DOHH2 (cell line): Measurements from ENCODE around the gene CDH4.

Experiments used
- H3F3A ChIP-seq: fragments of 200-600 bp; sonication (generic), shearing (Covaris generic); 2 replicates; pipeline ENCODE4 v1.6.0; 2016; ENCODE audit warnings: antibody characterized with exemption, mild to moderate bottlenecking; ENCODE audit not compliant: control insufficient read depth, insufficient read depth
- H3K27ac ChIP-seq: fragments of 200-600 bp; sonication (generic); 2 replicates; pipeline ENCODE4 v1.5.1; 2014; ENCODE audit warnings: low read depth, mild to moderate bottlenecking, low read length, moderate library complexity
- H3K27me3 ChIP-seq: fragments of 200-600 bp; sonication (generic); 2 replicates; pipeline ENCODE4 v1.6.1; 2014; ENCODE audit warnings: mild to moderate bottlenecking, low read length, mixed read lengths; ENCODE audit not compliant: control insufficient read depth
- H3K36me3 ChIP-seq: fragments of 200-600 bp; sonication (generic); 2 replicates; pipeline ENCODE4 v1.6.1; 2014; ENCODE audit warnings: mild to moderate bottlenecking, low read length, moderate library complexity, mixed read lengths; ENCODE audit not compliant: control insufficient read depth
- H3K4me1 ChIP-seq: fragments of 200-600 bp; sonication (generic); 2 replicates; pipeline ENCODE4 v1.6.1; 2014; ENCODE audit warnings: mild to moderate bottlenecking, low read length, mixed read lengths; ENCODE audit not compliant: control insufficient read depth
- H3K4me2 ChIP-seq: fragments of 200-600 bp; sonication (generic); 2 replicates; pipeline ENCODE4 v1.6.0; 2014; ENCODE audit warnings: mild to moderate bottlenecking, low read length, moderate library complexity
- H3K4me3 ChIP-seq: fragments of 200-600 bp; sonication (generic); 2 replicates; pipeline ENCODE4 v1.5.1; 2014; ENCODE audit warnings: mild to moderate bottlenecking, low read length, mixed read lengths
- H3K79me2 ChIP-seq: fragments of 200-600 bp; sonication (generic); 2 replicates; pipeline ENCODE4 v1.6.1; 2014; ENCODE audit warnings: mild to moderate bottlenecking, low read length, mixed read lengths; ENCODE audit not compliant: control insufficient read depth
- H3K9me2 ChIP-seq: fragments of 200-600 bp; sonication (generic); replicated peaks from 2 replicates; pipeline ENCODE4 v1.6.1; 2014; ENCODE audit warnings: mild to moderate bottlenecking, low read length, mixed read lengths; ENCODE audit not compliant: control insufficient read depth
- H3K9me3 ChIP-seq: fragments of 200-600 bp; sonication (generic); 2 replicates; pipeline ENCODE4 v1.6.1; 2014; ENCODE audit warnings: antibody characterized with exemption, low read length, mixed read lengths; ENCODE audit not compliant: control insufficient read depth, insufficient read depth
- H4K20me1 ChIP-seq: fragments of 200-600 bp; sonication (generic); 2 replicates; pipeline ENCODE4 v1.6.0; 2014; ENCODE audit warnings: low read depth, mild to moderate bottlenecking, antibody characterized with exemption, low read length, moderate library complexity; ENCODE audit not compliant: control insufficient read depth, insufficient read depth
- EZH2phosphoT487 ChIP-seq: fragments of 200-600 bp; sonication (generic); IDR thresholded peaks from 2 replicates; pipeline ENCODE4 v1.6.1; 2017; ENCODE audit warnings: borderline replicate concordance, mild to moderate bottlenecking, antibody characterized with exemption, low read length, moderate library complexity, mixed read lengths
- TF ChIP-seq, protein P1 (sequence below): fragments of 200-600 bp; sonication (generic); IDR thresholded peaks from one replicate; pipeline ENCODE4 v1.5.1; 2014; ENCODE audit warnings: antibody characterized with exemption, mild to moderate bottlenecking, low read depth, low read length; ENCODE audit not compliant: poor library complexity, severe bottlenecking

The CDH4 gene

DNA sequence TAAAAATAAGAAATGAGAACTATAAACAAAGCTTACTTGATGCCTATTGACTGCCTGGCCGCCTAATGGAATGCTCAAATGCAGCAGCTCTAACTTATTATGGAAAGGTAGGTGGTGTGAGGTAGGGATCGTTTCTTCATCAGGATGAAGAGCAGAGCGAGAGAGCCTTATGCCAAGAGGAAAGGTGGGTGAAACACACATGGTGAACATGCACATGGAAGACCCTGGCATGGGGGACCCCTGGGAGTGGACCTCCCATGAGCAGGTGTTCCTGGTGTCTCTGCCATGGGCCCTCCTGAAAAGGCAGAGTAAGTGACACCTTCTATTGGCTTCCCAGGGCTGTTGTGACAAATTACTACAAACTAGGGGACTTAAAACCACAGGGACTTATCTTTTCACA is 130.1 kb downstream of the CDH4 start:
- Histone ChIP-seq H3K27me3 (no peaks in the 10 kb centered on the region), H3K9me3 (no peaks in the 10 kb centered on the region), H3K4me3 (no peak overlapping the region), H3K4me1 (no peaks in the 10 kb centered on the region), H4K20me1 (no peaks in the 10 kb centered on the region), H3K4me2 (no peak overlapping the region), H3K27ac (no peak overlapping the region), H3K36me3 (no peaks in the 10 kb centered on the region), H3K79me2 (no peaks in the 10 kb centered on the region), H3K9me2 (no peaks in the 10 kb centered on the region), H3F3A (no peaks in the 10 kb centered on the region)
- TF ChIP-seq, protein P1, sequence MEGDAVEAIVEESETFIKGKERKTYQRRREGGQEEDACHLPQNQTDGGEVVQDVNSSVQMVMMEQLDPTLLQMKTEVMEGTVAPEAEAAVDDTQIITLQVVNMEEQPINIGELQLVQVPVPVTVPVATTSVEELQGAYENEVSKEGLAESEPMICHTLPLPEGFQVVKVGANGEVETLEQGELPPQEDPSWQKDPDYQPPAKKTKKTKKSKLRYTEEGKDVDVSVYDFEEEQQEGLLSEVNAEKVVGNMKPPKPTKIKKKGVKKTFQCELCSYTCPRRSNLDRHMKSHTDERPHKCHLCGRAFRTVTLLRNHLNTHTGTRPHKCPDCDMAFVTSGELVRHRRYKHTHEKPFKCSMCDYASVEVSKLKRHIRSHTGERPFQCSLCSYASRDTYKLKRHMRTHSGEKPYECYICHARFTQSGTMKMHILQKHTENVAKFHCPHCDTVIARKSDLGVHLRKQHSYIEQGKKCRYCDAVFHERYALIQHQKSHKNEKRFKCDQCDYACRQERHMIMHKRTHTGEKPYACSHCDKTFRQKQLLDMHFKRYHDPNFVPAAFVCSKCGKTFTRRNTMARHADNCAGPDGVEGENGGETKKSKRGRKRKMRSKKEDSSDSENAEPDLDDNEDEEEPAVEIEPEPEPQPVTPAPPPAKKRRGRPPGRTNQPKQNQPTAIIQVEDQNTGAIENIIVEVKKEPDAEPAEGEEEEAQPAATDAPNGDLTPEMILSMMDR: no peak
- TF ChIP-seq EZH2phosphoT487: no peak

DNA sequence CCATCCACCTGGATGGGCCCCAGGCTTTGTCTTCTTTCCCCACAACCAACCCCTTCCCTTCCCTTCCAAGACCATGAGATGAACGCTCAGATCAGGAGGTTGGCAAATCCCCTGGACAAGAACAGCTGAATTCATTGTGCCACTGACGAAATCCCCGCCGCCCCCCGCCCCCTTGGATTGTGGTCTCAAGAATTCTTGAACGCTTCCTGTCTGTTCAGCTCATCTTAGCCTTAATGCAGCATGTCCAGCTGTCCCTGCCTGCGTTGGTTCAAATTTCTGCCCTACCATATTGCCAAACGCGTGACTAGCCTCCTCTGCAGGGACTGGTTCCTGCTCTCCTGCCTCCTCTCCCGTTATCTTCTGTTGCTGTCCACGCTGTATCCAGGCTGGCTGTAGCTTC is 133.2 kb downstream of the CDH4 start:
- H3K36me3 ChIP-seq: no peaks in the 10 kb centered on the region
- no peaks in the 10 kb centered on the region for H3F3A ChIP-seq
- H3K27ac ChIP-seq: no peak overlapping the region
- no peaks in the 10 kb centered on the region for H3K9me3 ChIP-seq
- TF ChIP-seq EZH2phosphoT487: no peak
- TF ChIP-seq, protein P1: no peak
- H3K27me3 ChIP-seq: no peaks in the 10 kb centered on the region
- no peak overlapping the region for H3K4me2 ChIP-seq
- H3K9me2 ChIP-seq: no peaks in the 10 kb centered on the region
- H3K79me2 ChIP-seq: no peaks in the 10 kb centered on the region
- no peak overlapping the region for H3K4me3 ChIP-seq
- H4K20me1 ChIP-seq: no peaks in the 10 kb centered on the region
- no peaks in the 10 kb centered on the region for H3K4me1 ChIP-seq

GRCh38 chr20:61385731-61386130 is 133.7 kb downstream of the CDH4 start:
- Histone ChIP-seq H3K27me3 (no peaks in the 10 kb centered on the region), H3K9me2 (no peaks in the 10 kb centered on the region), H4K20me1 (no peaks in the 10 kb centered on the region), H3K4me1 (no peaks in the 10 kb centered on the region), H3K4me2 (no peak overlapping the region), H3K79me2 (no peaks in the 10 kb centered on the region), H3K36me3 (no peaks in the 10 kb centered on the region), H3K4me3 (no peak overlapping the region), H3K27ac (no peak overlapping the region), H3F3A (no peaks in the 10 kb centered on the region), H3K9me3 (no peaks in the 10 kb centered on the region)
- TF ChIP-seq, protein P1: no peak
- TF ChIP-seq EZH2phosphoT487: no peak
